Rectal smooth muscle tissue (tissue), 1 donor: ENCODE measurements around the gene ZNF672.
"Not testable (repeated sequence)": the region's sequence is repeated elsewhere in the genome, so short reads cannot be mapped to it uniquely, and the experiment has no call there.

Source experiments
- H3K27ac ChIP-seq: one replicate; pipeline ENCODE4 v1.7.0; 2013; ENCODE audit warnings: low read depth, low read length, inconsistent platforms
- H3K27me3 ChIP-seq: one replicate; pipeline ENCODE4 v1.7.0; 2013; ENCODE audit warnings: low read length; ENCODE audit not compliant: control insufficient read depth, insufficient read depth
- H3K36me3 ChIP-seq: one replicate; pipeline ENCODE4 v1.7.0; 2013; ENCODE audit warnings: low read length; ENCODE audit not compliant: control insufficient read depth, insufficient read depth
- H3K4me1 ChIP-seq: one replicate; pipeline ENCODE4 v1.7.0; 2013; ENCODE audit warnings: low read length; ENCODE audit not compliant: control insufficient read depth, insufficient read depth
- H3K4me3 ChIP-seq: one replicate; pipeline ENCODE4 v1.7.0; 2013; ENCODE audit warnings: low read length
- H3K9ac ChIP-seq: one replicate; pipeline ENCODE4 v1.7.0; 2013; ENCODE audit warnings: low read length

ZNF672 gene

DNA sequence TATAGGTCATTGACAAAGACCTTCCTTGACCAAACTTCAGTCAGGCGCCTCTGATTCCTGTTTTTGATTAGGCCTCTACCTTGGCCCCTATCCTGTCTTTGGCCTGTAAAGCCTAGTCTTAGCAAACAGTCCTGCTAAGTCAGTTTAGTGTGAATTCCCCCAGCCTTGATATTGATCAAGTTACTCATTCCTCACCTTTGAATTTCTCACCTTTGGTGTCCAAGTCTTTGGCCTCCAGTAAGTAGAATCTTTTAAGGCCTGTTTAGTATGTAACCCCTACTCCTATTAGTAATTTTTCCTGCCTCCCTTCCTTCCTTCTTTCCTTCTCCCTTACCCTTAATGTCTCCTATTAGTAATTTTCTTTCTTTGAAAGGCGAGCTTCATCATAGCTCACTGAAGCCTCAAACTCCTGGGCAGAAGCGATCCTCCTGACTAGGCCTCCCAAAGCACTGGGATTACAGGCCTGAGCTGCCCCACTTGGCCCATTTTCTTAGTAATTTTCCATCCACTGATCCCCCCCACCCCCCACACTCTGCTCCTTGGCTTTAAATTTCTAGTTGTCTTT lies 33.9 kb downstream of the ZNF672 start:
- no peak overlapping the region for H3K4me3 ChIP-seq

DNA sequence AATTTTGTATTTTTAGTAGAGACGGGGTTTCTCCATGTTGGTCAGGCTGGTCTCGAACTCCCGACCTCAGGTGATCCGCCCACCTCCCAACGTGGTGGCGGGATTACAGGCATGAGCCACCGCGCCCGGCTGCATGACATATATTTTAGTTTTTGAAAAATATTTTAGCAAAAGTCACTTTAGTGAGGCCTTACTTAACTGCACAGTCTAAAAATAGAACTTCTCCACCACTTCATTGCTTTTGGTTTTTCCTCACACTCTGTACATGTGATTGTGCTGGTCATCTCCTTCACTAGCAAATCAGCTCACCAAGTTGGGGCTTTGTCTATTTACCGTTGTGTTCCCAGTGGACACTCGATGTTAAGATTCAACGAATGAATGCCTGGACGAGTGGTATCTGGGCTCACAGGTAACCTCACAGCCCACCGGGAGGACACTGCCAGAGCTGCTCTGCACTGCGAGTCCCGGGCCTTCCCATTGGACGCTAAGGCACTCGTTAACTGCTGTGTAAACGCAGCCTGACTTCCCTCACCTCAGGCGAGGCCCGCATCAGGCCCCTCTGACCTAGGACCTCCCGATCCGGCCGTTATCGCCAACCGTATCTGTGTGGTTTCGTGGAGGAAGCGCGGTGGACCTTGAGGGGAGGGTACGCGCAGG lies 34.9 kb downstream of the ZNF672 start:
- H3K9ac ChIP-seq, result peak overlapping the region; percentile 79
- peak overlapping the region; percentile 93 for H3K4me3 ChIP-seq

More for the DNA sequence above, 33.9 kb downstream of the ZNF672 start:
- Histone ChIP-seq H3K9ac (no peak overlapping the region), H3K27ac (no peak overlapping the region), H3K27me3 (no peaks in the 10 kb centered on the region), H3K36me3 (no peaks in the 10 kb centered on the region), H3K4me1 (no peaks in the 10 kb centered on the region)

DNA sequence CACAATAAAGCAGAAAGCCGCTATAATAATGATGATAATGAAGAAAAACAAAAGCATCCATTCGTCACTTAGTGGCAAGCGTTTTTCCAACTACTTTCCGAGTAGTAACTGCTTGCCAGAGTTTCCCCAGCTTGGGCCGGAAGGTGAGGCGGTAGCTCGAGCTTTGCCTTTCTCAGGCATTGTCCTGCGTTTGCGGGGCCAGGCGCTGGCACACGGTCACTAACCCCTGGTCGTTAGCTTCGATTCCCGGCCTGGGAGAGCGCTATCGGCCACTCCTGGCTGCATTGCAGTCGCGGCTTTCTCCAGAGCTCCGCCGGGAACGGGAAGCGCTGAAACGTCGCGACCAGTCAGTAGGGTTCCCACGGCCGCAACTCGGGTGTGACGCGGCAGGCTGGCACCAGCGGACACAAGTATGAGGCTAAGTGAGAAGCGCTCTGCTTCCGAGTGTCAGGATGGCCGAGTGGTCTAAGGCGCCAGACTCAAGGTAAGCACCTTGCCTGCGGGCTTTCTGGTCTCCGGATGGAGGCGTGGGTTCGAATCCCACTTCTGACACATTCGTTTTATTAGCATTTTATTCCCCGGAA lies 35.5 kb downstream of the ZNF672 start:
- H3K4me1 ChIP-seq, result no peaks in the 10 kb centered on the region
- H3K36me3 ChIP-seq, result no peaks in the 10 kb centered on the region
- peak overlapping the region; percentile 96 for H3K27ac ChIP-seq

More for the DNA sequence above, 34.9 kb downstream of the ZNF672 start:
- no peaks in the 10 kb centered on the region for H3K27me3 ChIP-seq
- no peaks in the 10 kb centered on the region for H3K4me1 ChIP-seq
- no peaks in the 10 kb centered on the region for H3K36me3 ChIP-seq
- H3K27ac ChIP-seq, result peak overlapping the region; percentile 96

DNA sequence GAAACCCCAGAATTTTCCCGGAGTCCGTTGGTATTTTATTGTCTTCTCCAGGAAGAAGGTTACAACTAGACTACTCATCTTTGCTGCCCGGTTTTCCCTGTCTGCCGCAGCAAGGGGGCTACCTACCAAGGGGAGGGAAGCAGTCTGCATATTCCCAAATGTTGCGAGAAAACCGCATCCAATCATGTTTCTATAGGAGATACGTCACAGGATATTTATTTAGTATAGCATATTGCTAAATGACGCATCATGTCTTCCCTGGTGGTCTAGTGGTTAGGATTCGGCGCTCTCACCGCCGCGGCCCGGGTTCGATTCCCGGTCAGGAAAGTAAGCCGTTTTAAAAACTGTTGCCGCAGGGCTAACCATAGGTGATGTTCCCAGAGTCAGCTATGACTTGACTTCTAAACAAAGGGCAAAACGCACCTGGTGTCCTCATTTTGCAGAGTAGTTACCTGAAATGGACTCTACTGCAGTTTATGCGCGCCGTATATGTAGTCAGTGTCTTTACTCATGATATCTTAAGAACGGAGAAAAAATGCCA lies 36.0 kb downstream of the ZNF672 start:
- Histone ChIP-seq H3K4me1 (no peaks in the 10 kb centered on the region), H3K9ac (peak overlapping the region; percentile 79), H3K27me3 (no peaks in the 10 kb centered on the region), H3K36me3 (no peaks in the 10 kb centered on the region), H3K27ac (peak overlapping the region; percentile 96), H3K4me3 (peak overlapping the region; percentile 93)

More for the DNA sequence above, 35.5 kb downstream of the ZNF672 start:
- Histone ChIP-seq H3K4me3 (peak overlapping the region; percentile 93), H3K9ac (peak overlapping the region; percentile 79), H3K27me3 (no peaks in the 10 kb centered on the region)

DNA sequence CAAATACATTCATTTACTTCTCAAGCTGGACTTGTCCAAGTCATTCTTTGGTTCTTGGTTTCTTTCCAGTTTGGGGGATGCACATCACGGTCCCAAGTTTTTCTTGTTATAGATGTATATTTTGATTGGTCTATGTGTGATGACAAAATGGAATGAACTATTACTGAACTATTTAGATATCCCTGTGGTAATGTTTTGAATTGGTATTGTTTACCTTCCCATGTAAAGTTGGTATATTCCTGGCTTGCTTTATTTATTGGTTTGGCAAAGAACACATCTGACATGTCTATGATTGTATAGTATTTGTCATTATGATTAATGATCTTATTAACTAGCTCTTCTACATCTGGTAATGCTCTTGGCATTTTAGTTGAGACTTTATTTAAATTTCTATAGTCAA lies 43.2 kb downstream of the ZNF672 start:
- H3K9ac ChIP-seq, result no peak overlapping the region
- no peak overlapping the region for H3K4me3 ChIP-seq
- no peak overlapping the region for H3K27ac ChIP-seq
- H3K27me3 ChIP-seq, result no peaks in the 10 kb centered on the region
- H3K36me3 ChIP-seq, result no peaks in the 10 kb centered on the region
- no peaks in the 10 kb centered on the region for H3K4me1 ChIP-seq

DNA sequence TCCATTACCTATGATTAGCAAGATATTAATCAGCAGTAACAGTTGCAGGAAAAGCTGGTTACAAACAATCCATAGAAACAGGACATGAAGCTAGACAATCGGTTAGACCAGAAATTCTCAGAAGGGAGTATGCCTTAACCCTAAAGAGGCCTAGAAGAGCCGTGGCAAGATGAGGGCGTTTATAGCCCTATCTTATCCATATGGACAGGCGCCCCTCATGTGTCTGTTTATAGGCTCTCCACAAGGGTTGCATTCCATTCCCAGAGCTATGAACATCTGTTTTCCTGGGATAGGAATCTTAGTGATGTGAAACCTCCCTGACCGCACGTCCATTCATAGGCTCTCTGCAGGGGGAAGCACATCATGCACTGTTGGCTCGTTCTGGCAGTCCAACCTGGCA lies 44.4 kb downstream of the ZNF672 start:
- not testable (repeated sequence) for H3K36me3 ChIP-seq, H3K27ac ChIP-seq, H3K9ac ChIP-seq, H3K4me1 ChIP-seq, H3K4me3 ChIP-seq, H3K27me3 ChIP-seq

DNA sequence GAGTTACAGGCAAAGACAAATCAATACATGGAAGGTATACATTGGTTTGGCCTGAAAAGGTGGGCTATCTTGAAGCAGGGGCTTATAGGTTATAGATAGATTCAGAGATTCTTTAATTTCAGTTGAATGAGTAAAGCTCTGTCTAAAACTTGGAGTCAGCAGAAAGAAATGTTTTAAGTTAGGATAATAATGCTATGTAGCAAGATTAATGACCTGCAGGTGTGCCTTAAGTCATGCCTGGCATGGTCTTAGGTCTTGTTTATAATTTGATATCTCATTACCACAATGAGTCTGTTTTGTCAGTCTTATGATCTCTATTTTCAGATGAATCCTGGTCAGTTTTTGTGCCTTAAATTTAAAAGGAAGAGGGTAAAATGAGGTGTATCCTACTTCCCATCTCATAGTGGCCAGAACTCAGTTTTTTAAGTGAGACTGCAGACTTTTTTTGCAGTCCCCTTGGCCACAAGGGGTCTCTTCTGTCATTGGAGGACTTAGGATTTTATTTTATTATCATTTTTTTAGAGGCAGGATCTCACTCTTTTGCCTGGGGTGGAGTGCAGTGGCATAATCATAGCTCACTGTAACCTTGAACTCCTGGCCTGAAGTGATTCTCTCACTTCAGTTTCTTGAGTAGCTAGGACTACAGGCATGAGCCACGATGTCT lies 46.7 kb downstream of the ZNF672 start:
- H3K9ac ChIP-seq, result no peak overlapping the region
- H3K4me3 ChIP-seq, result no peak overlapping the region
- H3K36me3 ChIP-seq, result no peaks in the 10 kb centered on the region
- H3K4me1 ChIP-seq, result no peaks in the 10 kb centered on the region
- H3K27me3 ChIP-seq, result no peaks in the 10 kb centered on the region
- H3K27ac ChIP-seq, result no peak overlapping the region

DNA sequence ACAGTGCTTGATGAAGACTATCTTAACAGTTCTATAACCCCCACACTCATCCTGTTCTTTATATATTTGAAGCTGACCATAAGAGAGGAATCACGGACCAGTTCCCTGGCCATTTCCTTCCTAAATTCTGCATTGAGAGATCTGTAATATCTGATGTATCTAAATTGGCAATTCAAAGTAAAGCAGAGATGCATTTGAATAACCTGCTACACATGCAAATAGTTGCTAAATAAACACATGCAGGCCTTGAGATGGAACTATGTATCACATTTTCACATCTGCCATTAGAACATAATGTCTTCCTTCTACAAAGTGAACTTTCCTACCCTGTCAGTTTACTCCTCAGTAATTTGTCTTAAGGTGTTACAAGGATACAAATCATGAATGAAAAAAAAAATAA lies 47.6 kb downstream of the ZNF672 start:
- no peak overlapping the region for H3K9ac ChIP-seq
- H3K27ac ChIP-seq, result no peak overlapping the region
- no peaks in the 10 kb centered on the region for H3K4me1 ChIP-seq
- H3K4me3 ChIP-seq, result no peak overlapping the region
- H3K36me3 ChIP-seq, result no peaks in the 10 kb centered on the region
- H3K27me3 ChIP-seq, result no peaks in the 10 kb centered on the region

DNA sequence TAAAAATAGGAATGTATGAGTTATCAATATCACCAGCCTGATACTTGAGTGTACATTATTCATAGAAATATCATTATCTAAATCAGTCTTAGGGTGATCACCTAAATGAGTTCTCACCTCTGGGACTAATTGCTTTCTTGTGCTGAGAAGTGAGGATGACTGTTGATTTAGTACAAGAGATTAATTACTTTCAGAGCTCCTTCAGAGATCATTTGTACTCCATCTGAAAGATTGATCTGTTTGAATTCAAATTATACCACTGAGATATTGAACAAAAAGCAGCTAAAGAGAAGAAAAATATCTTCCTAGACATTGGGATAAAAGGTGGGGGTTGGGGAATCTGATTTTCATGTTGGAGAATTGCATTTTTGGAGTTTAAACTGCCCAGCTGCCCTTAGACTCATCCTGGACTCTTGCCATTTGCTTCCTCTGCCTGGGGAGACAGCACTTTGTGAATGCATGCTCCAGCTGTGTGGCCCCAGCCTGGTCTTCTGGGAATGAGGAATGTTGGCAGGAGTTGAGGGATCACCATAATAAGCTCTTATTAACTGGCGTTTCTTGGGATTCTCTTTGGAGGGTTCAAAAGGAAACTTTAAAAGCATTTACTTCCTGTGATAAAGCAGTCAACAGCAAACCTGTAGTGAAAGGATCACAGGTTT lies 48.3 kb downstream of the ZNF672 start:
- Histone ChIP-seq H3K27ac (no peak overlapping the region), H3K36me3 (no peaks in the 10 kb centered on the region), H3K27me3 (no peaks in the 10 kb centered on the region), H3K9ac (no peak overlapping the region), H3K4me1 (no peaks in the 10 kb centered on the region), H3K4me3 (no peak overlapping the region)

DNA sequence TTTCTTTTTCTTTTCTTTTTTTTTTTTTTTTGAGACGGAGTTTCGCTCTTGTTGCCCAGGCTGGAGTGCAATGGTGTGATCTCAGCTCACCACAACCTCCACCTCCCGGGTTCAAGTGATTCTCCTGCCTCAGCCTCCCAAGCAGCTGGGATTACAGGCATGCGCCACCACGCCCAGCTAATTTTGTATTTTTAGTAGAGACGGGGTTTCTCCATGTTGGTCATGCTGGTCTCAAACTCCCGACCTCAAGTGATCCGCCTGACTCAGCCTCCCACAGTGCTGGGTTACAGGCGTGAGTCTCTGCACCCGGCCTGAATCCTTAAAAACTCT lies 51.9 kb downstream of the ZNF672 start:
- not testable (repeated sequence) for H3K4me3 ChIP-seq, H3K27ac ChIP-seq, H3K9ac ChIP-seq, H3K36me3 ChIP-seq, H3K27me3 ChIP-seq, H3K4me1 ChIP-seq

DNA sequence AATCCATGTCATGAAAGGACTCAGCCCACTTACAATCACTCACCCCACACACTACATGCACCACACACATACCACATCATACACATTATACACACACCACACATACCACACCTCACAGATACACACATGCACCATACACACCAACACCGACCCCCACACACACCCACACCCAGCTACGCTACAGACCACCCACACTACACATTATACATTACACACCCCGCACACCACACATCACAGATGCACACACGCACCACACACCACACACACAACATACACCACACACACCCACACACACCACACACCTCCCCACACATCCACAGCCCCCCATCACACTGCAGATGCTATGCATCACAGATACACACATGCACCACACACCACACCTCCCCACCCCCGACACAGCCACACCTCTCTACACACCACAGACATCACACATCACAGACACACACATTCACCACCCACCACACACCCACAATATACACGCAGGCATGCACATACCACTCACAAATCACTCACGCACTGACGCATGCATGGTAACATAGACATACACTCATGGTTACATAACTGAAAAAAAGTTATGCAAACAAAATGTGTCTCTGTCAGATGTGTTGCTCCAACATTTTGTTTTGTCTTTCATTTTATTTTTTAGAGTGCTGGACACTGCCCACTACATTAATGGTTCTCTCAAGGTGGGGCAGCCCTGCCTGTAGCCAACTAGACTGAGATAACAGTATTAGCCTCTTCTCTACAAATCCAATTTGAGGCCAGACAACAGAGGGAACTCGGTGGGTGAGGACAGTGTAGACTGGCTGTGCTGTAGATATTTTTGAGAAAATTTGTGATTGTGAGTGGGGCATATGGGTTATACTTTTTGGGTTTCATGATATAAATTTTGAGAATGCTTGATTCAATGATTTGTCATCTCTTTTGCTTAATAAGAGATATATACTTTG lies 52.8 kb downstream of the ZNF672 start:
- Histone ChIP-seq H3K4me1 (no peaks in the 10 kb centered on the region), H3K9ac (no peak overlapping the region)

More for the DNA sequence above, 52.8 kb downstream of the ZNF672 start:
- H3K36me3 ChIP-seq, result no peaks in the 10 kb centered on the region
- no peak overlapping the region for H3K4me3 ChIP-seq
- no peaks in the 10 kb centered on the region for H3K27me3 ChIP-seq
- H3K27ac ChIP-seq, result no peak overlapping the region
